ENCODE measurements around the gene BARD1. TPM values are rescaled to one million over a fixed set of nuclear protein-coding genes. Genes with fewer than 3 reads are reported as not detected.

Gene BARD1
- total and polyA plus RNA-seq, 2 of the 13 experiments (the other 11 are each of a cell fraction or from before 2014, with no cell fraction given), result 5.3 to 30.4 TPM

DNA sequence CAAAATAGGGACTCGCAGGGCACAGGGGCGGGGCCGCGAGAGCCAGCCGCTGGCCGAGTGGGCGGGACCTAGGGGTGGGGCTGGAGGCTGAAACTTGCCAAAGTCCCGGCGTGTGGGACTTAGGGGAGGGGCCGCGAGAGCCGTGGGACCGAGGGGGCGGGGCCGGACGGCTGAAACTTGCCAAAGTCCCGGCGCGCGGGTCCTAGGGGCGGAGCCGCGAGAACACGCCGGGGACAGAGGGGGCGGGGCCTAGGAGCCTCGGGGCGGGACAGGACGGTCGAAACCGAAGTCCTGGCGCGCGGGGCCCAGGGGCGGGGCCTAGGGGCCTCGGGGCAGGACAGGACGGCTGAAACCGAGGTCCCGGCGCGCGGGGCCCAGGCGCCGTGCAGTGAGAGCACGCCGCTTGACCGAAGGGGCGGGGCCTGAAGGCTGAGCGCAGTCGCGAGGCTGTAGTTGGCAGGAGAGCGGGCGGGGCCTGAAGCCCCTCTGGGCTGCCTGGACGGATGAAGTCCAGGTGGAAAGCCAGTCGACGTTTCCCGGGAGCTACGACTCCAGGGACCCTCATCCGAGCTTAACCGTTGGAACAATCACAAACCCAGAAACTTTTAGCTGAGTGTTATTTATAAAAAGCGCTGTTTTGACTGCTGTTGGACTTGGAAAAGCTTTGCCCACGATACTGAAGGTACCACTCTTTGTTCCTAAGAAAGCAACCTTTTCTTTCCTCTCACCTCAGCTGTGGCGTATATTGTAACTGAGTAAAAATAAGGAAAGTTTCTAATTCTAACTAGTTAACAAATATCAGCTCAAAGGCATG is 475 bp upstream of the BARD1 start (continued):
- TF ChIP-seq ZNF142 (CRISPR knock-in tag; IDR thresholded peaks at IDR 0.05) (no peak), KDM4B (CRISPR knock-in tag; IDR thresholded peaks at IDR 0.05) (no peak), FOXA1 (IDR thresholded peaks at IDR 0.05) (no peak), FOXA1 (CRISPR knock-in tag; IDR thresholded peaks at IDR 0.05) (no peak), ZNF547 (CRISPR knock-in tag; IDR thresholded peaks at IDR 0.05) (no peak), CREM (IDR thresholded peaks at IDR 0.05) (no peak), CREM (CRISPR knock-in tag; IDR thresholded peaks at IDR 0.05) (no peak), NR2F2 (IDR thresholded peaks at IDR 0.05; ENCODE audit: borderline replicate concordance, low read depth) (no peak), FOXK1 (CRISPR knock-in tag; IDR thresholded peaks at IDR 0.05; ENCODE audit: borderline replicate concordance, low read depth) (no peak), DR1 (CRISPR knock-in tag; IDR thresholded peaks at IDR 0.05) (no peak; the same call in 1 of the 2 replicates), ZMYM4 (CRISPR knock-in tag; IDR thresholded peaks at IDR 0.05) (peak; percentile 95), ZNF749 (CRISPR knock-in tag; IDR thresholded peaks at IDR 0.05; ENCODE audit: borderline replicate concordance) (0 out of 2 replicates have a peak, but pooled peaks have one; percentile 12), ZBTB7A (CRISPR knock-in tag; IDR thresholded peaks at IDR 0.05) (no peak), ZNF383 (CRISPR knock-in tag; IDR thresholded peaks at IDR 0.05; ENCODE audit: borderline replicate concordance) (no peak), KDM5A (IDR thresholded peaks at IDR 0.05; ENCODE audit: borderline replicate concordance, low read length) (no peak), RFX1 (IDR thresholded peaks at IDR 0.05) (no peak), ZKSCAN8 (CRISPR knock-in tag; IDR thresholded peaks at IDR 0.05; ENCODE audit: borderline replicate concordance) (no peak)
- TF ChIP-seq, protein P1, sequence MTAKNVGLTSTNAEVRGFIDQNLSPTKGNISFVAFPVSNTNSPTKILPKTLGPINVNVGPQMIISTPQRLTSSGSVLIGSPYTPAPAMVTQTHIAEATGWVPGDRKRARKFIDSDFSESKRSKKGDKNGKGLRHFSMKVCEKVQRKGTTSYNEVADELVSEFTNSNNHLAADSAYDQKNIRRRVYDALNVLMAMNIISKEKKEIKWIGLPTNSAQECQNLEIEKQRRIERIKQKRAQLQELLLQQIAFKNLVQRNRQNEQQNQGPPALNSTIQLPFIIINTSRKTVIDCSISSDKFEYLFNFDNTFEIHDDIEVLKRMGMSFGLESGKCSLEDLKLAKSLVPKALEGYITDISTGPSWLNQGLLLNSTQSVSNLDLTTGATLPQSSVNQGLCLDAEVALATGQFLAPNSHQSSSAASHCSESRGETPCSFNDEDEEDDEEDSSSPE (CRISPR knock-in tag; IDR thresholded peaks at IDR 0.05), result peak; percentile 78; the same call in 1 of the 2 replicates
- TF ChIP-seq, protein P2, sequence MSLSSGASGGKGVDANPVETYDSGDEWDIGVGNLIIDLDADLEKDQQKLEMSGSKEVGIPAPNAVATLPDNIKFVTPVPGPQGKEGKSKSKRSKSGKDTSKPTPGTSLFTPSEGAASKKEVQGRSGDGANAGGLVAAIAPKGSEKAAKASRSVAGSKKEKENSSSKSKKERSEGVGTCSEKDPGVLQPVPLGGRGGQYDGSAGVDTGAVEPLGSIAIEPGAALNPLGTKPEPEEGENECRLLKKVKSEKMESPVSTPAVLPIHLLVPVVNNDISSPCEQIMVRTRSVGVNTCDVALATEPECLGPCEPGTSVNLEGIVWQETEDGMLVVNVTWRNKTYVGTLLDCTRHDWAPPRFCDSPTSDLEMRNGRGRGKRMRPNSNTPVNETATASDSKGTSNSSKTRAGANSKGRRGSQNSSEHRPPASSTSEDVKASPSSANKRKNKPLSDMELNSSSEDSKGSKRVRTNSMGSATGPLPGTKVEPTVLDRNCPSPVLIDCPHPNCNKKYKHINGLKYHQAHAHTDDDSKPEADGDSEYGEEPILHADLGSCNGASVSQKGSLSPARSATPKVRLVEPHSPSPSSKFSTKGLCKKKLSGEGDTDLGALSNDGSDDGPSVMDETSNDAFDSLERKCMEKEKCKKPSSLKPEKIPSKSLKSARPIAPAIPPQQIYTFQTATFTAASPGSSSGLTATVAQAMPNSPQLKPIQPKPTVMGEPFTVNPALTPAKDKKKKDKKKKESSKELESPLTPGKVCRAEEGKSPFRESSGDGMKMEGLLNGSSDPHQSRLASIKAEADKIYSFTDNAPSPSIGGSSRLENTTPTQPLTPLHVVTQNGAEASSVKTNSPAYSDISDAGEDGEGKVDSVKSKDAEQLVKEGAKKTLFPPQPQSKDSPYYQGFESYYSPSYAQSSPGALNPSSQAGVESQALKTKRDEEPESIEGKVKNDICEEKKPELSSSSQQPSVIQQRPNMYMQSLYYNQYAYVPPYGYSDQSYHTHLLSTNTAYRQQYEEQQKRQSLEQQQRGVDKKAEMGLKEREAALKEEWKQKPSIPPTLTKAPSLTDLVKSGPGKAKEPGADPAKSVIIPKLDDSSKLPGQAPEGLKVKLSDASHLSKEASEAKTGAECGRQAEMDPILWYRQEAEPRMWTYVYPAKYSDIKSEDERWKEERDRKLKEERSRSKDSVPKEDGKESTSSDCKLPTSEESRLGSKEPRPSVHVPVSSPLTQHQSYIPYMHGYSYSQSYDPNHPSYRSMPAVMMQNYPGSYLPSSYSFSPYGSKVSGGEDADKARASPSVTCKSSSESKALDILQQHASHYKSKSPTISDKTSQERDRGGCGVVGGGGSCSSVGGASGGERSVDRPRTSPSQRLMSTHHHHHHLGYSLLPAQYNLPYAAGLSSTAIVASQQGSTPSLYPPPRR (CRISPR knock-in tag; IDR thresholded peaks at IDR 0.05; ENCODE audit: borderline replicate concordance), result no peak
